GM21381 (cell line): ENCODE results near the gene LATS1.
"Not testable (repeated sequence)": the region's sequence is repeated elsewhere in the genome, so short reads cannot be mapped to it uniquely, and the experiment has no call there.

ENCODE experiments used
- ATAC-seq: cut with Tn5 transposase; IDR thresholded peaks from one replicate; pipeline ENCODE4 v1.9.1; 2021; ENCODE audit warnings: mild to moderate bottlenecking, moderate library complexity; ENCODE audit not compliant: unreplicated experiment

LATS1 gene

GRCh38 chr6:149729824-149730223 is 11.9 kb upstream of the LATS1 start:
- ATAC-seq = no peak

DNA sequence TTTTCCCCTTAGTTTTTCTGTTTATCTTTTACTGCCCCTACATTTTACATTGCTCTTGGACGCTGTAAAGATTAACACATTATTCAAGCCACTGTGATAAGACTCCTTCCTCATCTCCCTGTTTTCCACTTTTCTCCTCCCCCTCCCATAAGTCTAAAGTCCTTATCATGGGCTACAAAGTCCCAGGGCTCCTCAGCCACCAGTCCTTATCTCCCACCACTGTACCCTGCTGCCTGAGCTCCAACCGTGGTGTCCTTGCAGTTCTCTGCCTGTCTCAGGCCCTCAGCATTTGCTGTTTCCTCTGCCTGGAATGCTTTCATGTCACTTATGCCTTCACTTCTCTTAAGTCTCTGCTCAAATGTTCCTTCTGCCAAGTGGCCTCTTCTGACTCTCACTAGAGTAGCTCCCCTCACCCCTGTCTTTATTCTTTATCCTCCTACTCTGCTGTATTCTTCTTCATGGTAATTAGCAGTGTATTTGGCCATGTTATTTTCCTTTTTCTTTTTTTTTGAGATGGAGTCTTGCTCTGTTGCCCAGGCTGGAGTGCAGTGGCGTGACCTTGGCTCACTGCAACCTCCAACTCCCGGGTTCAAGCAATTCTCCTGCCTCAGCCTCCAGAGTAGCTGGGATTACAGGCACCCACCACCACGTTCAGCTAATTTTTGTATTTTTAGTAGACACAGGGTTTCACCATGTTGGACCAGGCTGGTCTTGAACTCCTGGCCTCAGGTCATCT is 10.8 kb upstream of the LATS1 start:
- ATAC-seq = no peak

GRCh38 chr6:149727793-149728498 is 10.0 kb upstream of the LATS1 start:
- ATAC-seq = no peak

- no peak for ATAC-seq
These were observed 7.9 kb upstream of the LATS1 start for GRCh38 chr6:149725785-149726184.

GRCh38 chr6:149723771-149724417 is 6.0 kb upstream of the LATS1 start:
- no peak for ATAC-seq

DNA sequence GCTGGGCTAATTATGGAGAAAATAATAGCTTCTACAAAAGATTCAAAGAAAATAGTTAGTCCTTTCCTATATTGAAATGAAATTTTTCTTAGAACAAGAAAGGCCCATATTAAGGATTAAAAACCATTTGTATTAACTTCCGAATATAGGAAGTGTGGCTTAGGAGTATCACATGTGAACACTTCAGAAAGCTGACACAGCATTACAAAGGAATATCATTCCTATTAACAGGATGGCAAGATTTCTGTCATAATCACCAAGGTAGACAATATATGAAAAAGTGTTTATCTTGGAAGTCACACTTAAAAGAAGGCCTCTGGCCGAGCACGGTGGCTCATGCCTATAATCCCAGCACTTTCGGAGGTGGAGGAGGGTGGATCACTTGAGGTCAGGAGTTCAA is 5.4 kb upstream of the LATS1 start:
- no peak for ATAC-seq

DNA sequence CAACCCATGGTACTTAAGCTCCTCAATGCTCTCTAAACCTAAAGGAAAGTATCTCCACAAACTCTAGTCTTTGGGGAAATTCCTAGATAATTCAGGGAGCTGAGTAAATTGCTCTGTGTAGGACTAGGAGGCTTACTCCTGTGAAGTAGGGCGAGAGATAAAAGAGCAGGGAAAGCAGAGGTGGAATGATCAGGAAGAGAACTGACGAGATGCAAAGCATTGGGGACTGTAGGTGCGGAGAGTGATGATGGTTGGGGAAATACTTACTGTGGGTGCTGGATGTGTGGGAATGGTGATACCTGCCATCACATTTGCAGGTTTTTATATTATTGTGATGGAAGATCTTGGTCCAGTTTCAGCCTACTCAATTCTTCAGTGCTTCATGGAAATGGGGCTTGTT is 1.6 kb upstream of the LATS1 start:
- no peak for ATAC-seq

DNA sequence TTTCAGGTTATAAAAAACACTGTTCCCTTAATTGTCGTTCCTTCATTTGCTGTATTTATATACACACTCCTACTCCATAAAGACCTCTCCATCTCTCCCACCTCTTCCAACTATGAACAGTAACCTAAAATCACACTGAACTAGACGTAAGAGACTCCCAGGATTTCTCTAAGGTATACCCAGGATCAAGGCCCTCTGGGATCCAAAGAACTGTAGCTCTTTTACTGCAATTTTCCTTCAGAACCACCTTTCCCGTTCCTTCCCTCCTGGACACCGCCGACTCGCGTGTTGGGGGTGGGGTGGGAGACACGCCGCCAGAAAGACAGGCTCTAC is 680 bp downstream of the LATS1 start:
- no peak for ATAC-seq

GRCh38 chr6:149716181-149716963 is 1.5 kb downstream of the LATS1 start:
- ATAC-seq = no peak

- no peak for ATAC-seq
These were observed 3.5 kb downstream of the LATS1 start for GRCh38 chr6:149714442-149714841.

GRCh38 chr6:149711711-149712110 is 6.2 kb downstream of the LATS1 start:
- ATAC-seq = no peak

GRCh38 chr6:149701714-149702113 is 16.2 kb downstream of the LATS1 start:
- no peak for ATAC-seq

DNA sequence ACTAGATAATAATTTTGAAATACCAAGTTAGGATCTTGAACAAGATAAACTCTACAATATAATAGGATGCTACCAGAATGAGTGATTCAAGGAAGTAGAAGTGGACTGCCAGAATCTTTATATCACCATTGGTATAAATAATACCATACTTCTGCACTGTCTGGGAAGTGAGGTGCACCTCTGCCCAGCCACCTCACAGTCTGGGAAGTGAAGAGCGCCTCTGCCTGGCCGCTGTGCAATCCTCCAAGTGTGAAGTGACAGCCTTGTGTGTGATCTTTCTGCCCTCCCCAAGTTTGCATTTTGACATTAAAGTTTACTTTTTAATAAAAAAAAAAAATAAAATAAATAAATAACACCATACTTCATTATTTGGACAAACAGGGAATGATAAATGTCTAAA is 18.8 kb downstream of the LATS1 start:
- ATAC-seq = no peak

DNA sequence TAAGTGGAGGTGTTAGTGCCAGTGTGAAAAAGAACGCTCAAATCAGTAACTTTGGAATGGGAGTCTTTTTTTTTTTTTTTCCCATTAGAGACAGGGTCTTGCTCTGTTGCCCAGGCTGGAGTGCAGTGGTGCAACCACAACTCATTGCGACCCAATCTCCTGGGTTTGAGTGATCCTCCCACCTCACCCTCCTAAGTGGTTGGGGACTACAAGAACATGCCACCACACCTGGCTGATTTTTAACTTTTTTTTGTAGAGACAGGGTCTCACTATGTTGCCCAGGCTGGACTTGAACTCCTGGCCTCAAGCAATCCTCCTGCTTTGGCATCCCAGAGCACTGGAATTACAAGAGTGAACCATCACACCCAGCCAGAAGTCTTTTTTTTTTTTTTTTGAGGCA is 19.7 kb downstream of the LATS1 start:
- ATAC-seq = no peak

DNA sequence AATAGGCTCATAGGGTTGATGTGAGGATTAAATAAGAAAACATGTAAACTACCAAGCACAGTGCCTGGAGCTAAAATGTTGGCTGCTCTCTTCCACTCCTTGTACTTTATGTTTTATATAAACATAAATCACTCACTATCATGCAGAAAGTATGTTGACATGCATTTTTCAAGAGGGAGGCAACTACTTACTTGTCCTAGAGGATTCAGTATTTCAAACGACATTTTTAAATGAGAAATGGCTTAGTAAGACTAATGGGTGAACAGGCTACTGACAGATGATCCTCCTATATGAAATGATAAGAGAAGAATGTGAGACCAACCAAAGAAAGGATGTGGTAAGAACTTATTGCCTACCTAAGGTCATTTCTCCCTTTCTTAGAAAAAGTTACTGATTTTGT is 21.0 kb downstream of the LATS1 start:
- ATAC-seq = no peak

- ATAC-seq = no peak
These were observed 23.0 kb downstream of the LATS1 start for GRCh38 chr6:149694921-149695320.

DNA sequence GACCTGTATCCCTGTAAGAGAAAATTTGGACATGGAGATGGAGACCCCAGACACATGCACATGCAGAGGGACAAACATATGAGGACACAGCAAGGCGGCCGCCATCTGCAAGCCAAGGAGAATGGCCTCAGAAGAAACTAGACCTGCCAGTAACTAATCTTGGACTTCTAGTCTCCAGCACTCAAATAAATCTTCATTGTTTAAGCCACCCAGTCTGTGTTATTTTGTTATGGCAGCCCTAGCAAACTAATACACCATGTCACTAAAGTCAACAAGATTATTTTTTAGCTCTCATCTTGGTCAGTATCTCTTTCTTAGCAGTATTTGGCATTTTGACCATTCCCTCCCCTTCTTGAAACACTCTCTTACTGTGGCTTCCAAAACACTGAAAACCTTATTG is 26.7 kb downstream of the LATS1 start:
- no peak for ATAC-seq

GRCh38 chr6:149686230-149686629 is 31.7 kb downstream of the LATS1 start:
- no peak for ATAC-seq

DNA sequence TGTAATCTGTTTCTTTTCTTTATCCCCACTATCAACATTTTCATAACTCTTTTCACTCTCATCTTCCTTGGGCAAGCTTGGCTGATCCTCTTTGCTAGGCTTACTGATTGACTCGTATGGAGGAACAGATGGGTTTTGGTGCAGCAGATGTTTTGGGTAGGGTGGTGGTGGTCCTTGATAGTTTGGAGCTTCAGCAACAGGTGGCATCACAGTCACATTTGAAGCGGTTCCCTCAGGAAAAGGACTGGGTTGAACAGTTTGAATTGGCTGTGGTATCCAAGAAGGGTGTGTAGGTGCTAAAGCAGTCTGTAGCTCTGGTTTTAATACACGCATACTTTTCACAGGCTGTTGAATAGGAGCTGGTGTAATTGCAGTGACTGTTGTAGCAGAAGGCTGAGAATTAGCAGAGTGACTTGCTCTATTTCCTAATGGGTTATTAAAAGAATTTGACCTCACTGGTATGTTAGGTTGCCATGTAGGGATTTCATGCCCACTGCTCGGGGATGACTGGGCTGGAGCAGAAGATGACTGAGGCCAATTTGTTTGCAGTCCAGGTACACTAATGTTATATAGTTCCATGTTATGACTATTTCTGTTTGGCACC is 34.5 kb downstream of the LATS1 start:
- ATAC-seq = no peak

DNA sequence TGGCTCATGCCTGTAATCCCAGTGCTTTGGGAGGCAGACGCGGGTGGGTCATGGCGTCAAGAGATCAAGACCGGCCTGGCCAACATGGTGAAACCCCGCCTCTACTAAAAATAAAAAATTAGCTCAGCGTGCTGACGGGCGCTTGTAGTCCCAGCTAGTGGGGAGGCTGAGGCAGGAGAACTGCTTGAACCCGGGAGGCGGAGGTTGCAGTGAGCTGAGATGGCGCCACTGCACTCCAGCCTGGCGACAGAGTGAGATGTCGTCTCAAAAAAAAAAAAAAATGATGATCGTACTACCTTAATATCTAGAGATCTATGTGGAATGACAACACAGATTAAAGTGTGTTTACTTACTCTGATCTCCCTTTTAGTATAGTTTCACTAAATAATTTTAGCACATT is 36.1 kb downstream of the LATS1 start:
- ATAC-seq = not testable (repeated sequence)

- no peak for ATAC-seq
These were observed 36.7 kb downstream of the LATS1 start for GRCh38 chr6:149681209-149681608.
